HL-60/S4 treated with phorbol 12-myristate 13-acetate at 8.2 ng/mL for 4 days and 3 days (cell line): ENCODE results near the gene KCTD5.
"Not testable (repeated sequence)": the region's sequence is repeated elsewhere in the genome, so short reads cannot be mapped to it uniquely, and the experiment has no call there.

Experiments used
- in situ Hi-C: fragments of 300-500 bp; cut with MboI; formaldehyde crosslinking; loops from 2 replicates; pipeline ENCODE4 v1.15.0; 2022; ENCODE audit warnings: low sequenced_read_pairs

The KCTD5 gene

GRCh38 chr16:2682209-2683021 lies at the start of gene KCTD5:
Gene KCTD5 (plus strand): TSS chr16:2682523. CDS start chr16:2682549, 26 bp downstream.
- in situ Hi-C loops = no loop called here

- in situ Hi-C loops = not testable (repeated sequence)
Observed at GRCh38 chr16:2639071-2639721, 43.1 kb upstream of the KCTD5 start.

GRCh38 chr16:2639722-2640072 lies 42.6 kb upstream of the KCTD5 start:
- in situ Hi-C loops = not testable (repeated sequence)

- in situ Hi-C loops = not testable (repeated sequence)
Observed at GRCh38 chr16:2642561-2642960, 39.8 kb upstream of the KCTD5 start.

GRCh38 chr16:2644754-2645453 lies 37.4 kb upstream of the KCTD5 start:
- in situ Hi-C loops = not testable (repeated sequence)

- in situ Hi-C loops = not testable (repeated sequence)
Observed at GRCh38 chr16:2651268-2651871, 31.0 kb upstream of the KCTD5 start.

- in situ Hi-C loops = not testable (repeated sequence)
Observed at GRCh38 chr16:2653915-2654314, 28.4 kb upstream of the KCTD5 start.

- in situ Hi-C loops = not testable (repeated sequence)
Observed at GRCh38 chr16:2654949-2655348, 27.4 kb upstream of the KCTD5 start.

GRCh38 chr16:2656985-2657384 lies 25.3 kb upstream of the KCTD5 start:
- in situ Hi-C loops = no loop called here

GRCh38 chr16:2657803-2658202 lies 24.5 kb upstream of the KCTD5 start:
- in situ Hi-C loops = not testable (repeated sequence)

- in situ Hi-C loops = not testable (repeated sequence)
Observed at GRCh38 chr16:2659560-2659959, 22.8 kb upstream of the KCTD5 start.

- in situ Hi-C loops = not testable (repeated sequence)
Observed at GRCh38 chr16:2660014-2660662, 22.2 kb upstream of the KCTD5 start.

- in situ Hi-C loops = not testable (repeated sequence)
Observed at GRCh38 chr16:2660755-2661373, 21.5 kb upstream of the KCTD5 start.

GRCh38 chr16:2663553-2664546 lies 18.5 kb upstream of the KCTD5 start:
- in situ Hi-C loops = no loop called here

- in situ Hi-C loops = no loop called here
Observed at GRCh38 chr16:2664574-2664982, 17.7 kb upstream of the KCTD5 start.

GRCh38 chr16:2666671-2667070 lies 15.7 kb upstream of the KCTD5 start:
- in situ Hi-C loops = not testable (repeated sequence)

- in situ Hi-C loops = not testable (repeated sequence)
Observed at GRCh38 chr16:2669587-2669986, 12.7 kb upstream of the KCTD5 start.

GRCh38 chr16:2670017-2670416 lies 12.3 kb upstream of the KCTD5 start:
- in situ Hi-C loops = not testable (repeated sequence)

- in situ Hi-C loops = not testable (repeated sequence)
Observed at GRCh38 chr16:2671193-2671592, 11.1 kb upstream of the KCTD5 start.
